Prostate gland (tissue), 2 donors: ENCODE measurements around the gene AP1S1.

Experiments
- POLR2A ChIP-seq: fragments of 450-650 bp; IDR thresholded peaks from one replicate; pipeline ENCODE4 v1.6.1; 2016; ENCODE audit warnings: antibody characterized with exemption, mild to moderate bottlenecking
- TF ChIP-seq, protein P1 (sequence below), 4 experiments: fragments of 200-600 bp in 2 of 4; fragments of 450-650 bp in 2 of 4; sonication (generic) in 2 of 4; IDR thresholded peaks; 1 replicate in 3 of 4; 2 replicates in 1 of 4; pipeline ENCODE4 v1.5.1; 2016 to 2019; ENCODE audit warnings: antibody characterized with exemption in 4 of 4, mild to moderate bottlenecking in 2 of 4, moderate library complexity in 2 of 4

DNA sequence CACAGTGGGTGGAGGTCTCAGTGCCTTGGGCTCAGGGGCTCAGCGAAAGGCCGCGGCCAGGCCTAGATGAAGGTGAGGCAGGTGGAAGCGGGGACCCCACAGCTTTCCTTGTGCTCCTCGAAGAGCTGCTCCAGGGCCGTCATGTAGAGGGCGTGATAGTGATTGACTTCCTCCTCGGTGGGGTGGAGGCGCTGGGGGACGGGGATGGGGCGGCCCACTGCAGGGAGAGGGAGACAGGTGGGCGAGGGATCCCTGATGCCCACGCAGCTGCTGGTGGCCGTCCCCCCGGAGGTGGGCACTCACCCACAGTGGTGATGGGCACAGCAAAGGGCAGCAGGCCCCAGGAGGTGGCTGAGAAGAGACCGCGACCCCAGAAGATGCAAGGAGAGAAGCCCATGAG lies 41.6 kb downstream of the AP1S1 start:
- TF ChIP-seq, protein P1, sequence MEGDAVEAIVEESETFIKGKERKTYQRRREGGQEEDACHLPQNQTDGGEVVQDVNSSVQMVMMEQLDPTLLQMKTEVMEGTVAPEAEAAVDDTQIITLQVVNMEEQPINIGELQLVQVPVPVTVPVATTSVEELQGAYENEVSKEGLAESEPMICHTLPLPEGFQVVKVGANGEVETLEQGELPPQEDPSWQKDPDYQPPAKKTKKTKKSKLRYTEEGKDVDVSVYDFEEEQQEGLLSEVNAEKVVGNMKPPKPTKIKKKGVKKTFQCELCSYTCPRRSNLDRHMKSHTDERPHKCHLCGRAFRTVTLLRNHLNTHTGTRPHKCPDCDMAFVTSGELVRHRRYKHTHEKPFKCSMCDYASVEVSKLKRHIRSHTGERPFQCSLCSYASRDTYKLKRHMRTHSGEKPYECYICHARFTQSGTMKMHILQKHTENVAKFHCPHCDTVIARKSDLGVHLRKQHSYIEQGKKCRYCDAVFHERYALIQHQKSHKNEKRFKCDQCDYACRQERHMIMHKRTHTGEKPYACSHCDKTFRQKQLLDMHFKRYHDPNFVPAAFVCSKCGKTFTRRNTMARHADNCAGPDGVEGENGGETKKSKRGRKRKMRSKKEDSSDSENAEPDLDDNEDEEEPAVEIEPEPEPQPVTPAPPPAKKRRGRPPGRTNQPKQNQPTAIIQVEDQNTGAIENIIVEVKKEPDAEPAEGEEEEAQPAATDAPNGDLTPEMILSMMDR (IDR thresholded peaks at IDR 0.05) = no peak
- no peak for TF ChIP-seq POLR2A
